Coronary artery (tissue), 2 donors: ENCODE measurements around the gene NIT2.

Experiments
- DNase-seq: peaks from one replicate; pipeline ENCODE4 v3.0.0-alpha.2; 2017; ENCODE audit warnings: low spot score
- H3K27ac ChIP-seq, 2 donors: fragments of 200-600 bp; sonication (generic); one replicate each; pipeline ENCODE4 v1.5.1; 2016 to 2019
- H3K4me3 ChIP-seq: fragments of 200-600 bp; sonication (generic); 2 replicates; pipeline ENCODE4 v1.5.1; 2016; ENCODE audit warnings: mild to moderate bottlenecking, moderate library complexity
- TF ChIP-seq, protein P1 (sequence below): fragments of 200-600 bp; sonication (generic); IDR thresholded peaks from one replicate; pipeline ENCODE4 v1.5.1; 2019; ENCODE audit warnings: antibody characterized with exemption

The NIT2 gene

DNA sequence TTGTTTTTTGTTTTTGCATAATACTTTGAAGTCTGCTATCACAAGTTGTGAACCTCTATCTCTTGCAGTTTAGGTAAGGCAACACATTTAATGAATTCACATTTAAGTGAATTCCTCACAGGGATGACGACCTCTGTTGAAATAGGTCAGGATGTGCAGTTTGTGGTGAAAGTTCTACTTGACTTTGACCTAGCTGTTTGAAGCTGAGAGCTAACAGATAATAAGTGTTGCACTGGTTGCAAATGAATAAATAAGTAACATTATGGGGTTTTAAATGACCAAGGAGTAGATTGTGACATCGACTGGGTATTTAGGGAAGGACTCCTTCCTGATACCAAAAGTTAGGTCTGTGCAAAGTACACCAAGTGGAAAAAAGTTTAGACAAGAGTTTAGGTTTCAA lies 23.9 kb downstream of the NIT2 start:
- TF ChIP-seq, protein P1, sequence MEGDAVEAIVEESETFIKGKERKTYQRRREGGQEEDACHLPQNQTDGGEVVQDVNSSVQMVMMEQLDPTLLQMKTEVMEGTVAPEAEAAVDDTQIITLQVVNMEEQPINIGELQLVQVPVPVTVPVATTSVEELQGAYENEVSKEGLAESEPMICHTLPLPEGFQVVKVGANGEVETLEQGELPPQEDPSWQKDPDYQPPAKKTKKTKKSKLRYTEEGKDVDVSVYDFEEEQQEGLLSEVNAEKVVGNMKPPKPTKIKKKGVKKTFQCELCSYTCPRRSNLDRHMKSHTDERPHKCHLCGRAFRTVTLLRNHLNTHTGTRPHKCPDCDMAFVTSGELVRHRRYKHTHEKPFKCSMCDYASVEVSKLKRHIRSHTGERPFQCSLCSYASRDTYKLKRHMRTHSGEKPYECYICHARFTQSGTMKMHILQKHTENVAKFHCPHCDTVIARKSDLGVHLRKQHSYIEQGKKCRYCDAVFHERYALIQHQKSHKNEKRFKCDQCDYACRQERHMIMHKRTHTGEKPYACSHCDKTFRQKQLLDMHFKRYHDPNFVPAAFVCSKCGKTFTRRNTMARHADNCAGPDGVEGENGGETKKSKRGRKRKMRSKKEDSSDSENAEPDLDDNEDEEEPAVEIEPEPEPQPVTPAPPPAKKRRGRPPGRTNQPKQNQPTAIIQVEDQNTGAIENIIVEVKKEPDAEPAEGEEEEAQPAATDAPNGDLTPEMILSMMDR, result no peak
- no peak overlapping the region for H3K27ac ChIP-seq
- H3K4me3 ChIP-seq, result no peak overlapping the region
- DNase-seq, result no peak

DNA sequence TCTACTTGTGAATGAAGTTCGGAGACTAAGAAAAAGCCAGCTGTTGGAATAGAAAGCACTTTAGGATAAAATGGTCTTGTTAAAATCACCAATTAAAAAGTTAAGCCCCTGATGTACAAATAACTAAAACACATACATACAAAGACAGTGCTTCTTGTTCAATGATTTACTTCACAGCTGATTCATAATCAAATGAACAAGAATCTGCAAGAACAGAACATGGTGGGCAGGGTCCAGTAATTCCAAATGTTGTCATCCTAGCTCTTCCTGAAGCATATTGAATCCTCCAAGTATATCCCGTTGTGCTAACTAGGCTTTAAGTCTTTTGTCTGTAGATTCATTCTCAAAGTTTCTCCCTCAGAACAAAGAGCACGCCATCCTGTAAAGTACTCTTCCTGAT lies 24.5 kb downstream of the NIT2 start:
- Histone ChIP-seq H3K4me3 (no peak overlapping the region), H3K27ac (no peak overlapping the region)
- DNase-seq, result no peak
- TF ChIP-seq, protein P1, result no peak

DNA sequence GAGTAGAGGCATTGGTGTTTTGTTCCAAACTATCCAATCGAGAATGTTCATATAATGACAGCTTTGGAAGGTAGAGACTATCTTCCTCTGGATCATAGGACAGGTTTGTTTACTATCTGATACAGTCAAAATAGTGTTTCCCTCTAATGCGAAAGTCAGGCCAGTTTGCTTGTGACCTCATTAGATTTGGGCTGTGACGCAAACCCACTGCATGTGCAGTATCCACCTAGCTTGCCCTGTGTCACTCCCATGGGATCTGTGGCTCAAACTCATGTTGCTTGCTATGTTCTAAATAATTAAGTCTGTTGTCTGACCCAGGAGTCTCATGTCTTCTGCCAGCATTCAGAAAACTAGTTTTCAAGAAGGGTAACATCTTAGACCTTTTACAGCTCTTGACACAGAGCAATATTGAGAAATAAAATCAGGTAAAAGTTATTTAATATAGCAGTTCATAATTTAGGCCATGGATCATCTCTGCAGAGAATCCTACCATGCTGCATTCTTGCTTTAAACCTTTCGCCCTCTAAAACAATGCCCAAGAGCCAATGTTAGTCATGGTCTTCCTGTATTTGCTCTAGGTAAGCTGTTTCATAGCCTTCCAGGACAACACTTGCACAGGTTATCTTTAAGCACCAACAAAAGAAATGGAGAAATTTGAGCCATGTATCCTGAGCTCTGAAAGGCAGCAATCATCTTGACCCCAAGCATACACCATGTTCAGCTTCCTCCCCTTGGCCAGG lies 26.4 kb downstream of the NIT2 start:
- no peak overlapping the region for H3K4me3 ChIP-seq
- TF ChIP-seq, protein P1, result no peak
- no peak for DNase-seq
- H3K27ac ChIP-seq, result no peak overlapping the region

DNA sequence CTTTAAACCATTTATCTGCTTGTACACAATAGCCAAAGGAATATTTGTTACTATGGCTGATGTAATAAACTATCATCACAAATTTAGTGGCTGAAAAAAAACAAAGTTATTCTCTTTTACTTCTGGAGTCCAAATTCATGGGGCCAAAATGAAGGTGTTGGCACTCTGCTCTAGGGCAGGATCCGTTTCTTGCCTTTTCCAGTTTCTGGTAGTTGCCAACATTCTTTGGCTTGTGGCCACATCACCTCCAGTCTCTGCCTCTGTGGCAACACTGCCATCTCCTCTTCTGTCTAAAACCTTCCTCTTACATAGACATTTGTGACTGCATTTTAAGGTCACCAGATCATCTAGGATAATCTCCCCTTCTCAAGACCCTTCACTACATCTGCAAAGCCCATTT lies 27.3 kb downstream of the NIT2 start:
- TF ChIP-seq, protein P1, result no peak
- no peak overlapping the region for H3K27ac ChIP-seq
- DNase-seq, result no peak
- no peak overlapping the region for H3K4me3 ChIP-seq

DNA sequence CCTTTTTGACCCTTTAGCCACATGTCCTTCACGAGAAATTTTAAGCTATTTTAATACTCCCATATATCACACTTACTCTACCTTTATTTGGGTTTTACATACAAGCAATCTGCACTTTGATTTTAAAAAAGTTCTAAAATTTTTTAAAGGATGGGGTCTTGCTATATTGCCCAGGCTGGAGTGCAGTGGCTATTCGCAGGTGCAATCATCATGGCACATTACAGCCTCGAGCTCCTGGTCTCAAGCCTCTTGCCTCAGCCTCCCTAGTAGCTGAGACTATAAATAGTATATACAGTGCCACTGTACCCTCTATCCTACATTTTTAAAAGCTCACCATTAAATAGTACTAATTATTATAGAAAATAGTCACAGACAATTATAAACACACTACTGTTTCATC lies 29.9 kb downstream of the NIT2 start:
- TF ChIP-seq, protein P1, result no peak
- no peak overlapping the region for H3K4me3 ChIP-seq
- H3K27ac ChIP-seq, result no peak overlapping the region
- no peak for DNase-seq

DNA sequence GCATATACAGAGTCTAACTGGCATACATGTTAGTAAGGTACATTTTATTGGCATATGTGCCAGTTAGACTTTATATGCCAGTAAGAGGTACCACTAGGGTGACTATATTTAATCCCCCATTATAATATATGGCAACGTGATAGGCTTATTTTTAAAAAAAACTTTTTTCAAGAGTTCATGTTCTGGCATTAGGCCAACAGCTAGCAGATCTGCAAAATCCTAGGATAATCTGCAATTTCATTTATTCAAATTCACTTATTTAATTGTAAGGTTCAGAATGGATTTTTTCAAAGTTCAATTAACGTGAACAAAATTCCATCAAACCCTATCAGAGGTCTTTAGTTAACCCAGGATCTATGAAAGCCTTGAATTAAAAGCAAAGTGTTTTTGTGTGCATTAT lies 31.9 kb downstream of the NIT2 start:
- no peak for DNase-seq
- no peak overlapping the region for H3K27ac ChIP-seq
- TF ChIP-seq, protein P1, result no peak
- H3K4me3 ChIP-seq, result no peak overlapping the region

DNA sequence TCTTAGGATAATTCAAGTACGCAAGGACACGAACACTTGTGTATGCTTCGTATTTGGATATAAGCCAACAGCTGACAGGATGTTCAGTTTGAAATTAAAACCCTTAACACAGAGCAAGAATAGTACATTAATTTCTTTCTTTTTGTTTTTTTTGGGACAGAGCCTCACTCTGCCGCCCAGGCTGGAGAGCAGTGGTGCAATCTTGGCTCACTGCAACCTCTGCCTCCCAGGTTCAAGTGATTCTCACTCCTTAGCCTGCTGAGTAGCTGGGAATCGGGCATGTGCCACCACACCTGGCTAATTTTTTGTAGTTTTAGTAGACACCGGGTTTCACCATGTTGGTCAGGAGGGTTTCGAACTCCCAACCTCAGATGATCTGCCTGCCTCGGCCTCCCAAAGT lies 33.9 kb downstream of the NIT2 start:
- TF ChIP-seq, protein P1, result no peak

More for the DNA sequence above, 33.9 kb downstream of the NIT2 start:
- Histone ChIP-seq H3K4me3 (no peak overlapping the region), H3K27ac (no peak overlapping the region)
- DNase-seq, result no peak
